ENCODE measurements around the gene SRSF7.

The SRSF7 gene

DNA sequence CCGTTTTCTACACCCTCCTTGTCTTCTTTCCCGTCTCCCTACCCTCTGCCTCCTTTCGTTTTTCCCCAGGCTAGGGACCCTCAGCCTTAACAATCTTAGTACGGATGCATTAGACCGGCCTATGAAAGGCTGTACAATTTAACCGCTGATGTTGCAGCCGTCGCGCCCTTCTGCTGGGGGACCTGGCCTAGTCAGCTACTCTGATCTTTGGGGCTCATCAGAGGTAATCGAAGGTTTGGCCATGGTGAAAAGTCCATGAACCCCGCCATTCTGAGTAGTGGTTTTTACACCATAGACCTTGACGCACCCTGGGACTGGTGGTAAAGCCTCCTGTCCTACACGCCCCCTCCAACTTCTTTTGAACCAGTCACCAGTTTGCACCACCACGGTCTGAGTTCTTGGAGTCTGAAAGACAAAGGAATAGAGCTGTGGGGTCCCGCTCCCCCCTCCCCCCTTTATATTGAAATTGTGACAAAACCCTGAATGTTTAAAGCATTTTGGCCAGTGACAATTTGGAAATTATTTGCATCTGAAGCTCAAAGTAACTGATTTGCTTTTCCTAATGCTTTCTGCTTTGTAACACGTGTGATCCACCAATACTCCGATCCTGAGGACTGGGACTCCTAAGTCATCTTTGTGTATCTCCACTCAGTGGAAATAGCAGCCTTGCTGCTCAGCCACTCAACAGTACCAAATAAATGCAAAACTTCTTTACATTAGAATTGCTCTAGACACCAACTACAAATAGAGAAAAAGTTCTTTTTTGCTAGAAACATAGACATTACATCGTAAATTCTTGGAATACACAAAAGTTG lies 642 bp upstream of the SRSF7 start:
- no peak for DNase-seq

DNA sequence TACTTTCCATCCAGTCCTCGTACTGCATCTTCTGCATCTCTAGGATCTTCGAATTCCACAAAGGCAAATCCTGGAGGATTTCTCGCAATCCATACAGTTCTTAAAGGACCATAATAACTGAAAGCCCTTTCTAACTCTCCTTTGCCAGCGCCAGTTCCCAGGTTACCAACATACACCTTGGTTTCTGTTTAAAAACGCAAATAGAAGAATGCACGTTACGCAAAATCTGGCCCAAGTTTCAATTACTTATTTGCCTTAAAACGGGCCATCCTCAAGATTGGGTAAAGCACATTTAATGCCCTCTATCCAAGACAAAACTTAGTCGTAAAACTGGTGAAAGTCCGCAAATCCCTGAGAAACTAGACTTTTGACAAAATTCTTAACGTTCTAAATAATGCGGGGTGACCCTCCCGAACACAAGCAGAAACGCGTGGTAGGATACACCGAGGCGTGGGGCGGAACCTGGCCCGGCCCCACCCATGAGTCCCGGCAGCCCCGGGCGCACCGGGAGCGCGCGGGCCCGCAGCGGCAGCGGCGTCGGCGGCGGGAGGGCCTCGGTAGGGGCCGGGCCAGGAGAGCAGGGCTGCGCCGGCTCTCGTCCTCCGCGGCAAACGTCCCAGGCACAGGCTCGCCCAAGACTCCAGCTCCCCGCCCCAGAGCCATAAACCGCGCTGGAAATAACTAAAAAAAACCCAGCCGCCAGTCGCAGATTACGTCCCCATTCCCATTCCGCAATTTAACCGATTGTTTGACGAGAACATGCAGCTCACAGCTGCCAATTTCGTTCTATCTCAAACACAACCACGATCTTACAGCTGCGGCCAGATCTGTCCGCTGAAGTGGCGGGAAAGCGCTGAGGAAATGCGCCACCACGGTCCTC lies 910 bp downstream of the SRSF7 start:
- DNase-seq: peak; percentile 27 to 50

DNA sequence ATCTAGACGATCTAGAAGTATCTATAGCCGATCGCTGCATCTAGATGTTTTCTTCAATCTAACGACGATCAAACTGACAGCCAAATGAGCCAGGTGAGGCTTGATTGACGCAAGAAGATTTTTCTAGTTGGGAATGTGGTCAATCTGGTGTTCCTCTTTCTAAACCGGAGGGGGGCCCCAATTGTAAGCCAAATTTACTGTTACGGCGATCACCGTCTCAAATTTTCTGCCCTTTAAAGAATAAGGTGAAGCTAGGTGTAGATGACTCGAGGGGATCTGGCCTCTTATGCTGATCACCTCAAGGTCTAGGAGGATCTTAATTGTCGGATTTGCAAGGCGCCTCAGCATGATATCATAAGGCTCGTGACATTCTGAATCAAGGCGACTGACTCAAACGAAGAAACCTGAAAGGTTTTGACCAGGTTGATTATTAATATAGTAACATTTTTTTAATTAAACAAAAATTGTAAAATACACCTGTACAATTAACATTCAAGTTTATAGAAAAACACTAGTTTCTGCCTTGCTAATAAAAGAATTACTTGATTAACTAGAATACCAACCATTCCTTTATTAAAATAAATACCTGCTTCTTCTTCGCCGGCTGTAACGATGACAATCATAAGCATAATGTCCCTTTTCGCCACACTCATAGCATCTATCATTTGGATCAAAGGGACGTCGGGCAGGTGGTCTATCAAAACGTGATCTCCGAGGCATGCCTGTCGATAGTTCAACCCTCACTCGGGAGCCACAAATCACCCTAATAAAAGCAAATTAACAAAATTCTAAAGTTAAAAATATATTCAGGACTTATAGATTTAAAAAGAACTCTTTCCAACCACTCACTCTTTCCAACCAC lies 2.0 kb downstream of the SRSF7 start:
- no peak for DNase-seq

DNA sequence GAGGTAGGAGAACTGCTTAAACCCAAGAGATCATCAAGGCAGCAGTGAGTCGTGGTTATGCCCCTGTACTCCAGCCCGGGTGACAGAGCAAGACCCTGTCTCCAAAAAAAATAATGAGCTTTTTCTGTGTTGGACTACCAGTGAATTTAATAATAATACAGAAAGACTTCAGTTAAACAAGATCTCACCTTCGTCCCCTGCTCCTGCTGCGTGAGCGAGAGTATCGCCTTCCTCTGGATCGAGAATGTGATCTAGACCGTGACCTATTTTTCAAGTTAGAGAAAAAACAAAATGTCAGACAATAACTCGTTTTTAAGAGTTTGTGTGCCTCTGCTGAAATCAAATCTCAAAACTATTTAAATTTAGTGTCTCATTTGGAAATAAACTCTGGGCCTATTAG lies 2.8 kb downstream of the SRSF7 start:
- DNase-seq: no peak

DNA sequence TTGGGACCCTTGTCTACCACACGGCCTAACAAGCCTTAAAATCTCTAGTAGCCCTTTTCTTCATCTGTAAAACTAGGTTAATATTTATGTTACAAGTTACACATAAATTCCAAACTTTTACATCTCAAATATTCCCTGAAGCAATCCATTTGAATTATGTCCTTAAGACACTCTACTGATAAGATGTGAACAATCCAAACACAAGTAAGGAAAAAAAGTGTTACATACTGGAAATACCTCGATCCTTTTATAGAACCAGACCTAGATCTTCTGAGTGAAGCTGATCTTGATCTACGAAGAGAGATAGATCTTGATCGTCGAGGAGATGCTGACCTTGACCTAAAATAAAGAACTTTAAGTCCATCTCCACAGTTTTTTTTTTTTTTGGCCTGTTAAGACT lies 3.3 kb downstream of the SRSF7 start:
- DNase-seq: no peak

DNA sequence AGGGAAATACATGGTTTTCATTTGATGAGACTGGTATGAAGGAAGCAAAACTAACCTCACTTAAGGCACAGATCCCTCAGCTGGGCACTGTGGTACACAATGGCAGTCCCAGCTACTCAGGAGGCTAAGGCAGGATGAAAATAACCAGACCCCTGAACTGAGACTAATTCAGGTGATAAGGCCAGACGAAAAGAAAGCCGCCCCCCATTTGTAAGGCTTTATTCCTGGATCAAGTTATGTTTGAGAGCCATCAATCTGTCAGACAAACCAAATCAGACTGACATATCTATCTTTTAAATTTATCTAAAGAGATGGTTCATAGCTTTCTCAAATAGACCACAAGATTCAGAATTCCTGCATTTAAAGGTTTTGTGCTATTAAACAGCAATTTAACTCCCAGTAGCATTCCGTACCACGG lies 4.1 kb downstream of the SRSF7 start:
- DNase-seq: no peak

DNA sequence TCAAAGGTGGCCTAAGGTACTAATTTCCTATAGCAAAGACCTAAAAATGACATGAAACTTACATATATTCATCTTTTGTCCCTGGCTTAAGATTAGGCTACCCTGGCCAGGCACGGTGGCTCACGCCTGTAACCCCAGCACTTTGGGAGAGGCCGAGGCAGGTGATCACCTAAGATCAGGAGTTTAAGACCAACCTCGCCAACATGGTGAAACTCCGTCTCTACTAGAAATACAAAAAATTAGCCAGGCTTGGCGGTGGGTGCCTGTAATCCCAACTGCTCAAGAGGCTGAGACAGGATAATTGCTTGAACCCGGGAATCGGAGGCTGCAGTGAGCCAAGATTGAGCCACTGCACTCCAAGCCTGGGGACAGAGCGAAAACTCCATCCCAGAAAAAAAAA lies 5.9 kb downstream of the SRSF7 start:
- DNase-seq: no peak

DNA sequence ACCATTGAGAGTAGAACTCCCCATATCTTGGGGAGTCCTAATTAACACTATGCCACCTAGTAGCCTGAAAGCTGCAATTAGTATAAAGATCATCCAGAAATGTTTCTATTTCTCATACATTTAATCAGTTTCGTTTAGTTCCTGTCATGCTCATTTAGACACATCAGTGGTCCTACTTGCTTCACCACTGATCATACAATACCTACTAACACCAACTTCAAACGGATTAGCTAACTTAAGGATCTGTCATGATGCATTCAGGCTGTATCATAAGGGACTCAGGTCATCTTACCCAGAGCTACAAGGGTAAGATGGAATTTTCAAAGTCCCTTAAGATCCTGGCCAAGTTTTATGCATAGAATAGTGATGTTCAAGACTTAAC lies 6.8 kb downstream of the SRSF7 start:
- DNase-seq: no peak

DNA sequence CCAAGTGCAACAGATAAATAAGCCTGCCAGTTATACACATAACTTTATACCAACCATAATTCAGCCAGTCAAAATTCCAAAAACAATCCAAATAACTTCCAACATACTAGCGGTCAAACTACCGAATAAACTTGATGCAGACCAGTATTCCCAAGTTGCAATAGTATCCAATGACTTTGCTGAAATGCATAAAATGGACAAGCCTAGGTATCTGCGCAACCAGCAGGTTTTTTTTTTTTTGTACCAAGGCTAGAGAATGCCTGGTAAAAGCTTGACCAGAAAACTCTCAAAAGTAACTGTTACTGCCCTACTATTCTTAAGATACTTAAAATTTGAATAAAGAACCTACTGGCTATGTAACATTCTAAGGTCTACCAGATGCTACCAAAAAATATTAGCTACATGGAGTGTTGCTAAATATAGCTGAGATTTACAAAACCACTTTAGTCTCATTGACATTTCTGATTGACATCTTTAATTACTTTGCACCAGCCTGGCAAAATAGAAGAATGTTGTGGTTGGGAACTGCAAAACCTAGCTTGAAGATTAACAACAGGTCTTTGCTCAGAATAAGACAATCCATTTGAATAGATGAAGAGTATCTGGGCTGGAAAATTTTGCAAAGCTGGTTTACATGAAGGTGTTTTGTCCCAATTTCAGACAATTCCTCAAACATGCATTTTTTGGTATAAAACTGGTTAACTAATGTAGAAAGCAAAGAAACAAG lies 7.3 kb downstream of the SRSF7 start:
- no peak for DNase-seq

DNA sequence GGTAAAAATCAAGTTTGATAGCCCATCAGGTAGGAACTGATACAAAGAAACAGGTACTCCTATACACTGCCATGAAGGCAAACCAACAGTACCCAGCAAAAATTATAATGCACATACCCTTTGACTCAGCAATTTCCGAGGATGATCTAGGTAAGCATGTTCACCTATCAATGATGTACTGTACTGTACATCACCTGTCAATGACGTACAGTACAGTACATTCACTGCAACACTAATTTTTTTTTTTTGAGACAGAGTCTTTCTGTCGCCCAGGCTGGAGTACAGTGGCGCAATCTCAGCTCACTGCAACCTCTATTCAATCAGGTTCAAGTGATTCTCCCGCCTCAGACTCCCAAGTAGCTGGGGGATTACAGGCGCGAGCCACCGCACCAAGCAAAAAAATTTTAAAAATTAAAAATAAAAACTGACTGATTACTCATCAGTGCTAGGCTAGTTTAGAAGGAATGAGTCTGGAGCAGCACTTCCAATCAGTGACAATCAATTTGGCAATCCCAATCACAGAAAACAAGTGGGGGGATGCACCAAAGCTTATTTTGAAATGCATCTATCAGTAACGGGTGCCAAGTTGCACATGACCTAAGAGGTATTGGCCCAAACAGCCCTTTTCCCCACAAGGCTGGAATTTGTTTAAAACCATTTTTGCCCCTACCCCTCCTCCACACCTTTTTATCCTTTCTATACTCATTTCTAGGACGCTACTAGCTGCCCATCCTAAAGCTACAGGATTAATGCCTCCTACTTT lies 8.2 kb downstream of the SRSF7 start:
- no peak for DNase-seq

DNA sequence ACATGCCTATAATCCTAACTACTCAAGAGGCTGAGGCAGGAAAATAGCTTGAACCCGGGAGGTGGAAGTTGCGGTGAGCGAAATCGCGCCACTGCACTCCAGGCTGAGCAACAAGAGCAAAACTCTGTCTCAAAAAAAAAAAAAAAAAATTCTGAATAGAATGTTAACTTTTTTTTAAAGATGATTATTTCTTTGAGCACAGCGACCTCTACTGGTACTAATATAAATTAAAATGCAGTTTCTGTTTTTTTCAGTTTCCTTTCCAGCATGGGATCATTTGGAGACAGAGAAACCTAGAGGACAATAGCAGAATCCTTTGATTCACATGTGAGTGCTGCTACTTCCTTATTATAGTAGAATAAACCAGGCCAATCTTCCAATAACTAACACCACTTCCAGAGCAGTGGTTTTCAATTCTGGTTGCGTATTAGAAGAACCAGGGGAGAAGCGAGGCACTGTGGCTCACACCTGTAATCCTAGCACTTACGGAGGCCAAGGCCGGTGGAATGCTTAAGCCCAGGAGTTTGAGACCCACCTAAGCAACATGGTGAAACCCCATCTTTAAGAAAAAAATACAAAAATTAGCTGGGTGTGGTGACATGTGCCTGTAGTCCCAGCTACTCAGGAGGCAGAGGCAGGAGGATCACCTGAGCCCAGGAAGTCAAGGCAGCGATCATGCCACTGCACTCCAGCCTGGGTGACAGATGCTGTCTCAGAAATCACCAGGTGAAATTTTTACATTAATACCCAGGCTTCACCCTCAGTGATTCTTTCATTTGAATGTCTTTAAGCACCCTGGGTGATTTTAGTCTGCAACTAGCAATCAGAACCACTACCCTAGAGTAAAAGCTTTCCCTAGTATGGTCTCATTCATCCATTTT lies 10.1 kb downstream of the SRSF7 start:
- DNase-seq: peak; percentile 56 to 87

DNA sequence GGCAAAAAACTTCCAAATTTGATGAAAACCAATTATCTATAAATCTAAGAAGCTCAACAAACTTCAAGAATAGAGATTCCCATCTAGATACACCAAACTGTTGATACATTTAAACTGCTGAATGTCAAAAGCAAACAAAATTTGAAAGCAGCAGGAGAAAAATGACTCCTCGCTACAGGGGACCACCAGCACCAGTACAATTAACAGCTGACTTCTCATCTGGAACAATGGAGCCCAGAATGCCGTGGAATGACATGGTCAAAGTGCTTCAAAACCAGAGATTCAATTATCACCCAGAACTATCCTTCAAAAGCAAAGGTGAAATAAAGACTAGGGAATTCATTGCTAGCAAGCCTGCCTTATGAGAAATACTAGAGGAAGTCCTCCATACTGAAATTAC lies 11.6 kb downstream of the SRSF7 start:
- DNase-seq: no peak

DNA sequence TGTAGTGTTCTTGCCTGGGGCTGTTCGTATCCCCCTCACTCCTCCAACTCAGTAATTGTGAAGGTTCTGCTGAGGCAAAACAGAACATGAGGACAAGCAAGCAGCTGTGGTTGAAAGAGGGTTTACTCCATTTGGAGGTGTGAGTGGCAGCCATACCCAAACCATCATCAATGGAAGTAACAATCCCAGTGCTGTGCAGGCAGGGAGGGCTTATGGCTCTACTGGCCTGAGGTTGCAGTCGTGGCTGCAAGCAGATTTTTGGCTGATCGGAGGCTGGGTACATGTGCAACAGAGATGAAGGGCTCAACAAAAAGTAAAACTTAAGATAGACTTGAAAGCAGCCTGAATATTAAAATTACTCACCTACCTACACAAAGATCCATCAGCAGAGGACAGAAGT lies 13.2 kb downstream of the SRSF7 start:
- no peak for DNase-seq

DNA sequence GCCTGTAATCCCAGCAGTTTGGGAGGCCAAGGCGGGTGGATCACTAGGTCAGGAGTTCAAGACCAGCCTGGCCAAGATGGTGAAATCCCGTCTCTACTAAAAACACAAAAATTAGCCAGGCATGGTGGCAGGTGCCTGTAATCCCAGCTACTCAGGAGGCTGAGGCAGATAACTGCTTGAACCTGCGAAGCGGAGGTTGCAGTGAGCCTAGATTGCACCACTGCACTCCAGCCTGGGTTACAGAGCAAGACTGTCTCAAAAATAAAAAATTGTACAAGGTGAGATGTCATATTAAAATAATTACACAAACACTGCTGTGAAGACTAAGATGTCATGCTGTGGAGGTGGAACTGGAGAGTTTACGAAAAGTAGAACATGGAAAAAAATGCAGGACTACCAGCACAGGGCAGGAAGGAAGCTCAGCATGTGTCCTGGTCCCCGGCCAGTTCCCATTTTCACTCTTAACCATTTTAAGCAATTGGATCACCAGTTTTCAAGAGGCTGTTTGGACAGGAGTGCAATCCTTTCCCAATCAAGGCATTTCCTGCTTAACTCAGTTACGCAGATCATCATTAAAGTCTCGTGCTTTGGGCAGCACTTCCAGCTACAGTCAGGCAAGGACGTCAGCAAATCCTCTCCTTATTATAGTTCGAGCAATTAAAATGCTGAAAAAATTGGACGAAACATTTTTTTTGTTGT lies 14.0 kb downstream of the SRSF7 start:
- DNase-seq: peak; percentile 83 to 94

DNA sequence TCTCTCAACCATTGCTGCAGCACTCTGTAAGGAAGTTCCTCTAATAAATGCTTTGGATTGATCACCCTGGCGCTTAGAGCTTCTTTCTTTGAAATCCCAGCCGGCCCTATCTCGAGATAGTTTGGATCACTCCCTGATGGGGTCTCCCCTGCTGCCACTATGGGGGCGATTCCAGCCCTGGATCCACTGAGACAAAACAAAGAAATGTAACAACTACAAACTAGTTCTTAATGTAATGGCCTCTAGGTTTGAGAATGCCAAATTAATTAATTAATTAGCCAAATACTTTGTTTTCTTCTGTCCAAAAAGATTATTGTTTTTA lies 15.2 kb downstream of the SRSF7 start:
- DNase-seq: no peak

DNA sequence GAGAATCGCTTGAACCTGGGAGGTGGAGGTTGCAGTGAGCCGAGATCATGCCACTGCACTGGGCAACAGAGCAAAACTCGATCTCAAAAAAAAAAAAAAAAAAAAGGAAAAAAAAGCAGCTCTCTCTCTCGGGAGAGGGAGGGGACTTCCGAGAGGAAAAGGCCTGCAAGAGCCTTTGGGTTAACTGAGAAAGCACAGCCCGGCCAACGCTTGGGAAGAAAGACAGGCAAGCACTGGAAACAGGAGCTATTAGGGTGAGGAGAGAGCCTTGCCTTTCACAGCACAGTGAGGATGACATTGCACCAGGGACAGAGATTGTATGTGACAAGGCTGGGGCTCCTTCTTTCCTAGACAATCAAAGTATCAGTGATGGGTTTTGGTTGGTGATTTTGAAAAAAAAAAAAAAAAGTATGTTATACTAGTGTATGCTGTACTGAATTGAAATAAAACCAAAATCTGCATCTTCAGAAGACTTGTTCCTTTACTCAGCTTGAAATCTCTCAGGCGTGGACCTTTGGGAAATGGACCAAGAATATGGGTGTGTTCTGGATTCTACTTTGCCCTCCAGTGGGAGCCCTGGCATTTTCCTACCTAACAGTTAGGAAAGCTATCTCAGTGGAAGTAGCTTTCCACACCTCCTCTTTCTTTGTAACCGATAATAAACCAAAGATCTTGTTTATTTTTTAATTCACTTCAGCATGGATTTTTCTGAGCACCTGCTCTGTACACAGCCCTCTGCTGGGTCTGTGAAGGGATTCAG lies 16.7 kb downstream of the SRSF7 start:
- DNase-seq: no peak

DNA sequence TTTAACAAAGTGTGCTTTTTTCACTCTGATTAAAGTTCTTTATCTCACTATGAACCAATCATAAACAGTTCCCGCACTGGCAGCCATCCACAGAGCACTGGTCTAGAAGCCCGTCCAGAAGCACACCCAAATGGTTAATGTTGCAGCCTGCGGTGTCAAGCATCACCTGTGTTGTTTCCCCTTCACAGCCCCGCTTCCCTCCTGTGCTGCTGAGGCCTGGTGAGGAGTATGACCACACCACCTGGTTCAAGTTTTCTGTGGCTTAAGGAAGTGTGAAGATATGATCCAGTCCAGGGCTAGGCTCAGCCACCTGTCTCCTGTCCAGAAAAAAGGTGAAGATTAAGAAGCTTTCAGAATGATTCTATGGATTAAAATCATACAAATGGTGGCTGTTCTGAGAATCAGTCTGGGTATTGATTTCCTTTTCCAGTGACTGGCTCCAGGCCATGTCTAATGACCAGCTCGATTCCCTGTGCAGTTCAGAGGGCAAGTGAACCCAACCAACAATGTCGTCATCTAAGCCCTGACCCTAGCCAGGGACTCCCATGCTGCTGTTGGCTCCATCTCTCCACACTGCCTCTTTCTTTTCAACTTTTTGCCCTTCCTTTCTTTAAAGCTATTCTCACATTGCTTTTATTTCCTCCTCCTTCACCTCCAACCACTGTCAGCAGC lies 17.7 kb downstream of the SRSF7 start:
- DNase-seq: no peak

DNA sequence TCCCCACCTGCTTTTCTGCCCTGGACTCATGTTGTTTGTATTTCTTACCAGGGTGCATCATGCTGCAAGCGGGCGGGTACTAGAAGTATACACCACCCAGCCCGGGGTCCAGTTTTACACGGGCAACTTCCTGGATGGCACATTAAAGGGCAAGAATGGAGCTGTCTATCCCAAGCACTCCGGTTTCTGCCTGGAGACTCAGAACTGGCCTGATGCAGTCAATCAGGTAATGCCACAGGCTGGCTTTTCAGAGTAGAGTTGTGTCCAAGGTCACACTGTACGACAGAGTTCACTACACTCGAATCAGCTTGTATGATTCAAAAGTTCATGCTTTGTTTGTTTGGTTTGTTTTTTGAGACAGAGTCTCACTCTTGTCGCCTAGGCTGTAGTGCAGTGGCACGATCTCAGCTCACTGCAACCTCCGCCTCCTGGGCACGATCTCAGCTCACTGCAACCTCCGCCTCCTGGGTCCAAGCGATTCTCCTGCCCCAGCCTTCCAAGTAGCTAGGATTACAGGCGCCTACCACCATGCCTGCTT lies 19.4 kb downstream of the SRSF7 start:
- no peak for DNase-seq

DNA sequence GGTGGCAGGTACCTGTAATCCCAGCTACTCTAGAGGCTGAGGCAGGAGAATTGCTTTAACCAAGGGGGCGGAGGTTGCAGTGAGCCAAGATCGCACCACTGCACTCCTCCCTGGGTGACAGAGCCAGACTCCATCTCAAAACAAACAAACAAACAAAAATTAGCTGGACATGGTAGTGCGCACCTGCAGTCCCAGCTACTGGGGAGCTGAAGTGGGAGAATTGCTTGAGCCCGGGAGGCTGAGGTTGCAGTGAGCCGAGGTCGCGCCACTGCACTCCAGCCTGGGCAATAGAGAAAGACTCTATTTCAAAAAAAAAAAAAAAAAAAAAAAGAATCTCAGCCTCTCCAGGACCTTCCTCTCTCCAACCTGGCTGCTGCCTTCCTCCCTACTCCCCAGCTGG lies 20.1 kb downstream of the SRSF7 start:
- no peak for DNase-seq
